HepG2 (cell line): ENCODE data around the gene NOS1AP.

ENCODE experiments used
- RNF2 ChIP-seq: fragments of 450-650 bp; conservative IDR thresholded peaks from 2 replicates; pipeline ENCODE4 v1.6.1; 2016; ENCODE audit warnings: low read depth
- YY1 ChIP-seq: IDR thresholded peaks from 2 replicates; pipeline ENCODE4 v1.6.1; 2011; ENCODE audit warnings: low read length, low read depth, moderate library complexity, mild to moderate bottlenecking; ENCODE audit not compliant: insufficient read depth, insufficient replicate concordance

GRCh38 chr1:162166917-162167615 lies 97.6 kb downstream of the NOS1AP start:
- TF ChIP-seq YY1 (no peak), RNF2 (no peak)
